ENCODE results near the gene TMEM74B. TPM values are rescaled to one million over a fixed set of nuclear protein-coding genes. Genes with fewer than 3 reads are reported as not detected.

The TMEM74B gene
- total RNA-seq, 1 experiment from 2014 or later, result 4.9 TPM

DNA sequence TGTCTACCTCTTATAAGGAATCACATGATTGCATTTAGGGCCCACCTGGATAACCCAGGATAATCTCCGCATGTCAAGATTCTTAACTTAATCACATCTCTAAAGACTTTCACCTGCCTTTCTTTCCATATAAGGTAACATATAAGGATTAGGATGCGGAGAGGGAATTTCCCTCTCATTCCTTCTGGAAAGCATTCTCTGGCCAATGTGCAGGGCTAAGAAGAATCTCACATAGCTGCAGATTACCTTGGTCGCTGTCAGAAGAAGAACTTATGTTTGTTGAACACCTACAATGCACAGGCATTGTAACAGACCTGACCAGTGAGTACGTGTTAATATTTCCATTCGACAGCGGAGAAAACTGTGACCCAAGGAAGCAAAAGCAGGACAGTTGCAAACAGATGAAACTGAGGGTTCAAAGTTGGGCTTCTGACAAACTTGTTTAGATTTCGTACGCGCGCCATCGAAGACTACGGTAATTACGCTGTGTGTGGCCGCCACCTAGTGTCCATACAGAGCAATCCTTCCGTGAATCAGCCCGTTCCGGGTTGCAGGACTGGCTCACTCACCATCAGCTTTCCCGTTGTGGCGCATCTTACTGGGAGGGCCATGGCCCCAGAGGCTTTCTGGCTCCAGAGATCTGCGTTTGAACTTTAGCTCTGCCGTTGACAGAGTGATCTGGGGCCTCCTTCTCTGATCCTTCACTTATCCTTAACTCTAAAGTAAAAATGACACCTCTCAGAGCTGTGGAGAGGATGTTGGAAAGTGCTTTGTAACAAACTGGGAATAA is 28.0 kb upstream of the TMEM74B start:
- peaks cover 0 to 5% (median 1%) of the 10 kb centered on the region in 3 experiments; a peak in 2 of 7 replicates for H3K36me3 Mint-ChIP-seq (ENCODE audit: insufficient read depth in 1 of 3, low read depth in 3 of 3)
- Histone ChIP-seq H2BK20ac (ENCODE audit: low read depth, low read length, poor library complexity, severe bottlenecking) (no peak overlapping the region), H4K20me1 (ENCODE audit: control insufficient read depth, insufficient read depth, insufficient read length) (no peaks in the 10 kb centered on the region), H3K23me2 (ENCODE audit: insufficient read length, low read depth, low read length, poor library complexity, severe bottlenecking) (no peaks in the 10 kb centered on the region), H3K4me1 (ENCODE audit: insufficient read depth, low read length) (peaks cover 5% of the 10 kb centered on the region; the same call in 1 of the 2 replicates), H3K14ac (ENCODE audit: insufficient read depth, low read length) (no peak overlapping the region), H3K27ac (ENCODE audit: insufficient read length, low read depth, low read length) (no peak overlapping the region), H3K23ac (ENCODE audit: insufficient read length, low read depth, low read length) (no peak overlapping the region), H3K27me3 (ENCODE audit: insufficient read depth, low read length) (no peaks in the 10 kb centered on the region), H3K4ac (ENCODE audit: low read depth, low read length) (no peak overlapping the region), H4K91ac (ENCODE audit: insufficient read length, low read depth, low read length) (no peak overlapping the region), H2BK120ac (ENCODE audit: low read depth, low read length, poor library complexity, severe bottlenecking) (no peak overlapping the region), H2AK5ac (ENCODE audit: insufficient read length, low read length) (no peak overlapping the region), H3K9ac (ENCODE audit: extremely low read depth, insufficient read length, low read length) (no peak overlapping the region), H3K79me2 (ENCODE audit: insufficient read depth, low read length) (no peaks in the 10 kb centered on the region), H3K18ac (ENCODE audit: insufficient read length, low read depth, low read length) (no peak overlapping the region), H3K4me2 (ENCODE audit: insufficient read depth, insufficient read length, low read length) (no peak overlapping the region), H2BK12ac (ENCODE audit: insufficient read length, low read depth, low read length) (no peak overlapping the region), H3K79me1 (ENCODE audit: insufficient read depth, low read depth, low read length, poor library complexity, severe bottlenecking) (no peaks in the 10 kb centered on the region), H4K8ac (replicated peaks; ENCODE audit: insufficient read length, low read depth, low read length) (no peak overlapping the region), H4K5ac (ENCODE audit: insufficient read length, low read depth, low read length) (no peak overlapping the region), H2BK15ac (ENCODE audit: low read depth, low read length) (no peak overlapping the region), H2BK5ac (ENCODE audit: insufficient read length, low read length) (no peak overlapping the region), H3K56ac (ENCODE audit: insufficient read length, low read depth, low read length) (no peak overlapping the region), H3K9me3 (ENCODE audit: control insufficient read depth, low read depth, low read length) (no peaks in the 10 kb centered on the region), H2AFZ (ENCODE audit: low read length) (peak overlapping the region; percentile 79), H3T11ph (ENCODE audit: low read length) (no peak overlapping the region)
- no CpG with 5 or more reads among the region's 21 CpGs for WGBS (ENCODE audit: extremely low coverage, insufficient read length, low lambda C conversion rate)
- H3K27ac Mint-ChIP-seq, result 0 out of 7 replicates have a peak overlapping the region, but pooled peaks of 1 of the 3 experiments have one; percentile 29
- TF ChIP-seq CTCF (conservative IDR thresholded peaks at IDR 0.05), result peak; percentile 91
- no peak overlapping the region for H3K4me3 Mint-ChIP-seq
- H3K27me3 Mint-ChIP-seq (ENCODE audit: low read depth), result peaks cover 40% of the 10 kb centered on the region
- H3K4me1 Mint-ChIP-seq, result peaks cover 34 to 39% of the 10 kb centered on the region in 2 experiments
- peaks cover 5 to 11% of the 10 kb centered on the region in 2 experiments for H3K9me3 Mint-ChIP-seq
- DNase-seq, result peak; percentile 84

Measured in H9 (cell line).